PFSK-1 (cell line): Measurements from ENCODE around the gene ACSL4.

Experiments
- FOXP2 ChIP-seq: optimal IDR thresholded peaks from 2 replicates; pipeline ENCODE3; 2011; ENCODE audit warnings: borderline replicate concordance, control low read depth, inconsistent platforms; ENCODE audit not compliant: insufficient read depth; ENCODE audit errors: extremely low read length, extremely low read depth
- POLR2AphosphoS5 ChIP-seq: IDR thresholded peaks from 2 replicates; pipeline ENCODE4 v1.6.1; 2012; ENCODE audit warnings: low read depth, mild to moderate bottlenecking, control low read depth, low read length, moderate library complexity
- REST ChIP-seq, 2 experiments: IDR thresholded peaks; 2 replicates each; pipeline versions ENCODE4 v1.6.1 to v1.8.0; 2011 to 2012; ENCODE audit warnings: low read depth in 2 of 2, low read length in 2 of 2, control low read depth in 1 of 2, inconsistent platforms in 1 of 2, mild to moderate bottlenecking in 1 of 2, moderate library complexity in 1 of 2; ENCODE audit not compliant: insufficient read depth in 1 of 2
- SIN3A ChIP-seq: IDR thresholded peaks from 2 replicates; pipeline ENCODE4 v1.6.1; 2012; ENCODE audit warnings: mild to moderate bottlenecking, low read length, moderate library complexity, borderline replicate concordance; ENCODE audit not compliant: insufficient read depth
- TAF1 ChIP-seq: IDR thresholded peaks from 2 replicates; pipeline ENCODE4 v1.6.1; 2012; ENCODE audit warnings: low read length, control low read depth, borderline replicate concordance; ENCODE audit not compliant: insufficient read depth

The ACSL4 gene

GRCh38 chrX:109632906-109633504, 100.1 kb downstream of the ACSL4 start:
- TF ChIP-seq POLR2AphosphoS5 (no peak), FOXP2 (no peak), TAF1 (no peak), REST (IDR thresholded peaks at IDR 0.05; ENCODE audit: insufficient read depth in 1 of 2, low read depth in 2 of 2, low read length in 2 of 2) (no peak), SIN3A (no peak)

GRCh38 chrX:109629310-109629709, 103.7 kb downstream of the ACSL4 start:
- TF ChIP-seq FOXP2 (no peak), TAF1 (no peak), SIN3A (no peak), POLR2AphosphoS5 (no peak), REST (IDR thresholded peaks at IDR 0.05; ENCODE audit: insufficient read depth in 1 of 2, low read depth in 2 of 2, low read length in 2 of 2) (no peak)

DNA sequence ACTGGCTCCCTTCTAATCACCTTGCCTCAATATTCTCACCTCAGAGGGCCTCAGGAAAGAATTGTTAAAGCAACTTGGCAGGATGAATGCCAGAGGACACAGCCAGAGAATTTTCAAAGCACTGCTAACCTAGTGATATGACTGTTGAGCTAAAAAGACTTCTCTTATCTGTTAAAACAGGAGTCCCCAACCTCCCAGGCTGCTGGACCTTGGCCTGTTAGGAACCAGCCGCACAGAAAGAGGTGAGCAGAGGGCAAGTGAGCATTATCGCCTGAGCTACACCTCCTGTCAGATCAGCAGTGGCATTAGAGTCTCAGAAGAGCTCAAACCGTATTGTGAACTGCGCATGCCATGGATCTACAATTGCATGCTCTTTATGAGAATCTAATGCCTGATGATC, 106.4 kb downstream of the ACSL4 start:
- TF ChIP-seq REST (IDR thresholded peaks at IDR 0.05; ENCODE audit: insufficient read depth in 1 of 2, low read depth in 2 of 2, low read length in 2 of 2) (no peak), TAF1 (no peak), POLR2AphosphoS5 (no peak), SIN3A (no peak), FOXP2 (no peak)

GRCh38 chrX:109624641-109625616, 108.1 kb downstream of the ACSL4 start, which contains the start of gene KCNE5:
Gene KCNE5, minus strand, starts transcription at chrX:109625172. Its CDS starts 152 bp downstream, at chrX:109625020.
- TF ChIP-seq SIN3A (no peak), POLR2AphosphoS5 (no peak), FOXP2 (no peak), REST (IDR thresholded peaks at IDR 0.05; ENCODE audit: insufficient read depth in 1 of 2, low read depth in 2 of 2, low read length in 2 of 2) (no peak), TAF1 (no peak)
